Measurements from ENCODE around the gene DDR2.
A peak's percentile ranks its signal among the peaks of the same experiment; 100 is the strongest.

DNA sequence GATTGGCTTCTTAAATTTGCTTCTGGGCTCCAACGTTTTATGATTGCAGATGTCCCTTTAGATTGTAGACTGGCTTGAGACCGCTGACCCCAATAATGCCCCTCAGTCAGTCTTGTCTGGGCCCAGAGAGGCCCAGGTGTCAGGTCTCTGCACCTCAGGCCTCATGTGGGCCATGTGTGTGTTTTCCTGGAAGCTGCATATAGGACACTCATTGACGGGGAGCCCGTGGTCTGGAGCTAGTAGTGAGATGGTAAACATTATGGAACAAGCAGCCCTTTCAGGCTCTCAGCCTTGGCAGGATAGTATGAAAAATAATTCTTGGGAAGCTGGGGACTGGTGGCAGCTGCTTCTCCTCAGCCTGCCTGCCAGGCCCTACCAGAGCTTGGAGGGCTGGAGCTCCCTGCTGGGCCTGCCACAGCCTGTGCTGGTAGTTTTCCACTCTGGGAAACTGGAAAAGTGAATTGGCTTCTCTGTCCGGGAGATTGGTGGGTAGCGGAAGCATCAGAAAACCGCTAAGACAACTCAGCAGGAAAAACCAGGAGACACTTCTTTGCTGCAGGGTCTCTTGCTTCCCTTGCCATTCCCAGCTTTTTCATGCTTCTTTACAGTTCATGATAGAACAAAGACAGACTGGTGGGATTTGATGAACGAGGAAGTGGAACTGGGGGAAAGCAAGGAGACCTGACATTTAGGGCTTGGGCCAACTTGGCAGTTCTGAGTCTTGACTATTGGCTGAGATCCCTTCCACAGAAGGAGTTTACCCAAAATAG, 100.5 kb downstream of the DDR2 start:
- TF ChIP-seq, protein P1, sequence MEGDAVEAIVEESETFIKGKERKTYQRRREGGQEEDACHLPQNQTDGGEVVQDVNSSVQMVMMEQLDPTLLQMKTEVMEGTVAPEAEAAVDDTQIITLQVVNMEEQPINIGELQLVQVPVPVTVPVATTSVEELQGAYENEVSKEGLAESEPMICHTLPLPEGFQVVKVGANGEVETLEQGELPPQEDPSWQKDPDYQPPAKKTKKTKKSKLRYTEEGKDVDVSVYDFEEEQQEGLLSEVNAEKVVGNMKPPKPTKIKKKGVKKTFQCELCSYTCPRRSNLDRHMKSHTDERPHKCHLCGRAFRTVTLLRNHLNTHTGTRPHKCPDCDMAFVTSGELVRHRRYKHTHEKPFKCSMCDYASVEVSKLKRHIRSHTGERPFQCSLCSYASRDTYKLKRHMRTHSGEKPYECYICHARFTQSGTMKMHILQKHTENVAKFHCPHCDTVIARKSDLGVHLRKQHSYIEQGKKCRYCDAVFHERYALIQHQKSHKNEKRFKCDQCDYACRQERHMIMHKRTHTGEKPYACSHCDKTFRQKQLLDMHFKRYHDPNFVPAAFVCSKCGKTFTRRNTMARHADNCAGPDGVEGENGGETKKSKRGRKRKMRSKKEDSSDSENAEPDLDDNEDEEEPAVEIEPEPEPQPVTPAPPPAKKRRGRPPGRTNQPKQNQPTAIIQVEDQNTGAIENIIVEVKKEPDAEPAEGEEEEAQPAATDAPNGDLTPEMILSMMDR (conservative IDR thresholded peaks at IDR 0.05): no peak
- TF ChIP-seq ZFX (IDR thresholded peaks at IDR 0.05): peak; percentile 73

Data from C4-2B (cell line).